ENCODE data around the gene SSPN.

DNA sequence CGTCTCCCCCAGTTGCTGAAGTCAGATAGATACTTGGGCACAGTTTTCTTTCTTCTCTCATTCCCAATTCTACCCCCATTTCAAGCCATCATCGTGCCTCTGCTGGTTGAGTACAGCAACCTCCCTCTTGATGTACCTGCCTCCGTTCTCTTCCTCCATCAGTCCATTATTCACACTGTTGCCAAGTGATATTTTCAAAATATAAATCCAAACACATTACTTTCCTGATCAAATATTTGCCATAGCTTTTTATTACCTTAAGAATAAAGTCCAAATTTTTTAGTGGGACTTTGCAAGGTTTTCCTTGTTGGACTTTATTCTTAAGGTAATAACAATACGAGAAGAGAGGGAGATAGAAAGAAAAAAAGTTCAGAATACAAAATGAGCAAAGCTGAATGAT lies 18.6 kb upstream of the SSPN start:
- TF ChIP-seq, protein P1, sequence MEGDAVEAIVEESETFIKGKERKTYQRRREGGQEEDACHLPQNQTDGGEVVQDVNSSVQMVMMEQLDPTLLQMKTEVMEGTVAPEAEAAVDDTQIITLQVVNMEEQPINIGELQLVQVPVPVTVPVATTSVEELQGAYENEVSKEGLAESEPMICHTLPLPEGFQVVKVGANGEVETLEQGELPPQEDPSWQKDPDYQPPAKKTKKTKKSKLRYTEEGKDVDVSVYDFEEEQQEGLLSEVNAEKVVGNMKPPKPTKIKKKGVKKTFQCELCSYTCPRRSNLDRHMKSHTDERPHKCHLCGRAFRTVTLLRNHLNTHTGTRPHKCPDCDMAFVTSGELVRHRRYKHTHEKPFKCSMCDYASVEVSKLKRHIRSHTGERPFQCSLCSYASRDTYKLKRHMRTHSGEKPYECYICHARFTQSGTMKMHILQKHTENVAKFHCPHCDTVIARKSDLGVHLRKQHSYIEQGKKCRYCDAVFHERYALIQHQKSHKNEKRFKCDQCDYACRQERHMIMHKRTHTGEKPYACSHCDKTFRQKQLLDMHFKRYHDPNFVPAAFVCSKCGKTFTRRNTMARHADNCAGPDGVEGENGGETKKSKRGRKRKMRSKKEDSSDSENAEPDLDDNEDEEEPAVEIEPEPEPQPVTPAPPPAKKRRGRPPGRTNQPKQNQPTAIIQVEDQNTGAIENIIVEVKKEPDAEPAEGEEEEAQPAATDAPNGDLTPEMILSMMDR (conservative IDR thresholded peaks at IDR 0.05; ENCODE audit: low read depth in 2 of 2): no peak
- TF ChIP-seq POLR2AphosphoS5 (IDR thresholded peaks at IDR 0.05; ENCODE audit: low read depth) (no peak), EZH2 (IDR thresholded peaks at IDR 0.05; ENCODE audit: low read depth, unreplicated experiment) (no peak), CREB1 (CRISPR knock-in tag; IDR thresholded peaks at IDR 0.05; ENCODE audit: low read depth) (no peak), JUNB (IDR thresholded peaks at IDR 0.05; ENCODE audit: unreplicated experiment) (no peak)
- TF ChIP-seq, protein P2, sequence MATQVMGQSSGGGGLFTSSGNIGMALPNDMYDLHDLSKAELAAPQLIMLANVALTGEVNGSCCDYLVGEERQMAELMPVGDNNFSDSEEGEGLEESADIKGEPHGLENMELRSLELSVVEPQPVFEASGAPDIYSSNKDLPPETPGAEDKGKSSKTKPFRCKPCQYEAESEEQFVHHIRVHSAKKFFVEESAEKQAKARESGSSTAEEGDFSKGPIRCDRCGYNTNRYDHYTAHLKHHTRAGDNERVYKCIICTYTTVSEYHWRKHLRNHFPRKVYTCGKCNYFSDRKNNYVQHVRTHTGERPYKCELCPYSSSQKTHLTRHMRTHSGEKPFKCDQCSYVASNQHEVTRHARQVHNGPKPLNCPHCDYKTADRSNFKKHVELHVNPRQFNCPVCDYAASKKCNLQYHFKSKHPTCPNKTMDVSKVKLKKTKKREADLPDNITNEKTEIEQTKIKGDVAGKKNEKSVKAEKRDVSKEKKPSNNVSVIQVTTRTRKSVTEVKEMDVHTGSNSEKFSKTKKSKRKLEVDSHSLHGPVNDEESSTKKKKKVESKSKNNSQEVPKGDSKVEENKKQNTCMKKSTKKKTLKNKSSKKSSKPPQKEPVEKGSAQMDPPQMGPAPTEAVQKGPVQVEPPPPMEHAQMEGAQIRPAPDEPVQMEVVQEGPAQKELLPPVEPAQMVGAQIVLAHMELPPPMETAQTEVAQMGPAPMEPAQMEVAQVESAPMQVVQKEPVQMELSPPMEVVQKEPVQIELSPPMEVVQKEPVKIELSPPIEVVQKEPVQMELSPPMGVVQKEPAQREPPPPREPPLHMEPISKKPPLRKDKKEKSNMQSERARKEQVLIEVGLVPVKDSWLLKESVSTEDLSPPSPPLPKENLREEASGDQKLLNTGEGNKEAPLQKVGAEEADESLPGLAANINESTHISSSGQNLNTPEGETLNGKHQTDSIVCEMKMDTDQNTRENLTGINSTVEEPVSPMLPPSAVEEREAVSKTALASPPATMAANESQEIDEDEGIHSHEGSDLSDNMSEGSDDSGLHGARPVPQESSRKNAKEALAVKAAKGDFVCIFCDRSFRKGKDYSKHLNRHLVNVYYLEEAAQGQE (IDR thresholded peaks at IDR 0.05; ENCODE audit: unreplicated experiment): no peak
